HepG2 (cell line): Measurements from ENCODE around the gene PIP4K2B. TPM values are rescaled to one million over a fixed set of nuclear protein-coding genes. Genes with fewer than 3 reads are reported as not detected.
A peak's percentile ranks its signal among the peaks of the same experiment; 100 is the strongest.

ENCODE experiments used
- AHR ChIP-seq: IDR thresholded peaks from 2 replicates; pipeline ENCODE4 v1.6.1; 2018; ENCODE audit warnings: missing genetic modification reagents, missing compliant biosample characterization
- CTCF ChIP-seq: sonication (generic); formaldehyde crosslinking; IDR thresholded peaks from 2 replicates; pipeline ENCODE4 v1.5.0; 2020; ENCODE audit warnings: mild to moderate bottlenecking, missing genetic modification reagents, moderate library complexity
- HNRNPL ChIP-seq: fragments of 200-400 bp; formaldehyde crosslinking; IDR thresholded peaks from 2 replicates; pipeline ENCODE4 v1.6.1; 2017; ENCODE audit warnings: mild to moderate bottlenecking, low read depth, low read length
- HNRNPLL ChIP-seq: fragments of 200-400 bp; formaldehyde crosslinking; IDR thresholded peaks from 2 replicates; pipeline ENCODE4 v1.6.1; 2017; ENCODE audit warnings: mild to moderate bottlenecking, low read depth, low read length; ENCODE audit not compliant: poor library complexity, severe bottlenecking
- MBD4 ChIP-seq: IDR thresholded peaks from 2 replicates; pipeline ENCODE4 v1.6.1; 2012; ENCODE audit warnings: low read length, inconsistent platforms, borderline replicate concordance
- PRDM10 ChIP-seq: sonication (generic); formaldehyde crosslinking; IDR thresholded peaks from 2 replicates; pipeline ENCODE4 v1.4.0; 2020; ENCODE audit warnings: low read depth, missing genetic modification reagents
- SIN3A ChIP-seq: IDR thresholded peaks from 2 replicates; pipeline ENCODE4 v1.6.1; 2011; ENCODE audit warnings: low read depth, mild to moderate bottlenecking, control low read depth, low read length, borderline replicate concordance
- SPEN ChIP-seq: sonication (generic); formaldehyde crosslinking; IDR thresholded peaks from 2 replicates; pipeline ENCODE4 v1.5.1; 2020; ENCODE audit warnings: low read depth, mild to moderate bottlenecking, missing genetic modification reagents
- STAT5B ChIP-seq: sonication (generic); formaldehyde crosslinking; IDR thresholded peaks from 2 replicates; pipeline ENCODE4 v1.4.0; 2020; ENCODE audit warnings: missing genetic modification reagents
- U2AF2 ChIP-seq: fragments of 200-400 bp; formaldehyde crosslinking; IDR thresholded peaks from 2 replicates; pipeline ENCODE4 v1.6.1; 2017; ENCODE audit warnings: low read depth, mild to moderate bottlenecking, low read length
- ZBTB7A ChIP-seq: sonication (generic); formaldehyde crosslinking; IDR thresholded peaks from 2 replicates; pipeline ENCODE4 v1.8.0; 2022; ENCODE audit warnings: mild to moderate bottlenecking, missing genetic modification reagents
- ZFYVE20 ChIP-seq: sonication (generic); formaldehyde crosslinking; IDR thresholded peaks from 2 replicates; pipeline ENCODE4 v1.8.0; 2023; ENCODE audit warnings: low read depth, mild to moderate bottlenecking, moderate library complexity, missing genetic modification reagents, borderline replicate concordance
- ZNF124 ChIP-seq: sonication (generic); formaldehyde crosslinking; IDR thresholded peaks from 2 replicates; pipeline ENCODE4 v1.4.0; 2020; ENCODE audit warnings: missing genetic modification reagents
- ZNF326 ChIP-seq: sonication (generic); formaldehyde crosslinking; IDR thresholded peaks from 2 replicates; pipeline ENCODE4 v1.4.0; 2020; ENCODE audit warnings: missing genetic modification reagents, borderline replicate concordance
- ZNF609 ChIP-seq: sonication (generic); formaldehyde crosslinking; IDR thresholded peaks from 2 replicates; pipeline ENCODE4 v1.4.0; 2020; ENCODE audit warnings: mild to moderate bottlenecking, missing genetic modification reagents, borderline replicate concordance
- ZNF768 ChIP-seq: sonication (generic); formaldehyde crosslinking; IDR thresholded peaks from 2 replicates; pipeline ENCODE4 v1.4.0; 2020; ENCODE audit warnings: missing genetic modification reagents
- ZNF782 ChIP-seq: sonication (generic); formaldehyde crosslinking; IDR thresholded peaks from 2 replicates; pipeline ENCODE4 v1.4.0; 2020; ENCODE audit warnings: missing genetic modification reagents, mild to moderate bottlenecking, borderline replicate concordance
- polyA plus RNA-seq, 8 experiments: library from polyadenylated mRNA; depleted of rRNA in 3 of 8; stranded (reverse) in 7 of 8; unstranded in 1 of 8; fragments of >200 nt; fragmentation: Illumina TruSeq in 4 of 8; extraction: Trizol in 4 of 8; gene quantifications; 2 replicates each; pipeline versions ENCODE4 v1.2.1 to v1.2.3, GENCODE V29; 2011 to 2016; ENCODE audit warnings: low read depth in 4 of 8, missing spikeins in 1 of 8, mixed read lengths in 1 of 8; ENCODE audit not compliant: insufficient read depth in 1 of 8
- total RNA-seq, 5 experiments: library from RNA; depleted of rRNA; stranded (reverse); fragments of >200 nt; fragmentation: Illumina TruSeq; extraction: Trizol; gene quantifications; 2 replicates each; pipeline ENCODE4 v1.2.3, GENCODE V29; 2016; ENCODE audit warnings: low read depth in 1 of 5

The PIP4K2B gene
- total and polyA plus RNA-seq, 2 of the 13 experiments (the other 11 are each of a cell fraction or from before 2014, with no cell fraction given), result 20.4 to 54.0 TPM

GRCh38 chr17:38747463-38748148, 51.8 kb downstream of the PIP4K2B start (continued):
- TF ChIP-seq ZNF124 (CRISPR knock-in tag), result 0 out of 2 replicates have a peak, but pooled peaks have one; percentile 64
- no peak for TF ChIP-seq ZFYVE20
- peak; percentile 69 for TF ChIP-seq SPEN (CRISPR knock-in tag)
- TF ChIP-seq CTCF, result peak; percentile 70
- peak; percentile 68; the same call in 1 of the 2 replicates for TF ChIP-seq ZNF768 (CRISPR knock-in tag)
- TF ChIP-seq ZNF782 (CRISPR knock-in tag), result peak; percentile 72; the same call in 1 of the 2 replicates
- 0 out of 2 replicates have a peak, but pooled peaks have one; percentile 58 for TF ChIP-seq HNRNPL
- 0 out of 2 replicates have a peak, but pooled peaks have one; percentile 15 for TF ChIP-seq STAT5B (CRISPR knock-in tag)
- peak; percentile 65; the same call in 1 of the 2 replicates for TF ChIP-seq PRDM10 (CRISPR knock-in tag)
- no peak for TF ChIP-seq MBD4
- TF ChIP-seq AHR, result peak; percentile 49; the same call in 1 of the 2 replicates
- TF ChIP-seq SIN3A, result 0 out of 2 replicates have a peak, but pooled peaks have one; percentile 17
- 0 out of 2 replicates have a peak, but pooled peaks have one; percentile 73 for TF ChIP-seq U2AF2
- TF ChIP-seq HNRNPLL, result peak; percentile 57
- TF ChIP-seq ZBTB7A, result peak; percentile 96
- TF ChIP-seq ZNF609 (CRISPR knock-in tag), result 0 out of 2 replicates have a peak, but pooled peaks have one; percentile 13
- TF ChIP-seq ZNF326 (CRISPR knock-in tag), result no peak
